ENCODE data around the gene PYGB.
"Not testable (repeated sequence)": the region's sequence is repeated elsewhere in the genome, so short reads cannot be mapped to it uniquely, and the experiment has no call there.

Gene PYGB

GRCh38 chr20:25316506-25317190 is 68.8 kb downstream of the PYGB start:
- no peak for DNase-seq

- no peak for DNase-seq
Observed at GRCh38 chr20:25317351-25318075, 69.6 kb downstream of the PYGB start.

- no peak for DNase-seq
Observed at GRCh38 chr20:25318471-25319240, 70.8 kb downstream of the PYGB start.

GRCh38 chr20:25319241-25320034 is 71.6 kb downstream of the PYGB start:
- peak; percentile 31 to 75 for DNase-seq

GRCh38 chr20:25320035-25320800 is 72.3 kb downstream of the PYGB start:
- DNase-seq = no peak

GRCh38 chr20:25321262-25321831 is 73.5 kb downstream of the PYGB start:
- DNase-seq = no peak

- DNase-seq = no peak
Observed at GRCh38 chr20:25321991-25322390, 74.1 kb downstream of the PYGB start.

GRCh38 chr20:25323496-25324246 is 75.8 kb downstream of the PYGB start:
- no peak for DNase-seq

- no peak for DNase-seq
Observed at GRCh38 chr20:25324412-25324811, 76.5 kb downstream of the PYGB start.

GRCh38 chr20:25325073-25325472 is 77.2 kb downstream of the PYGB start:
- DNase-seq = no peak

GRCh38 chr20:25325997-25326396 is 78.1 kb downstream of the PYGB start:
- DNase-seq = no peak

- DNase-seq = no peak
Observed at GRCh38 chr20:25327521-25328235, 79.8 kb downstream of the PYGB start.

GRCh38 chr20:25328954-25329498 is 81.1 kb downstream of the PYGB start:
- no peak for DNase-seq

GRCh38 chr20:25334972-25335371 is 87.1 kb downstream of the PYGB start:
- not testable (repeated sequence) for DNase-seq

GRCh38 chr20:25336561-25337422 is 88.9 kb downstream of the PYGB start:
- no peak for DNase-seq

GRCh38 chr20:25338112-25339023 is 90.5 kb downstream of the PYGB start:
- DNase-seq = no peak

- no peak for DNase-seq
Observed at GRCh38 chr20:25339608-25340007, 91.7 kb downstream of the PYGB start.

- no peak for DNase-seq
Observed at GRCh38 chr20:25340380-25340779, 92.5 kb downstream of the PYGB start.
